CD1c-positive myeloid dendritic cell (primary cell): Measurements from ENCODE around the gene PCSK4.
"Not testable (repeated sequence)": the region's sequence is repeated elsewhere in the genome, so short reads cannot be mapped to it uniquely, and the experiment has no call there.

Source experiments
- DNase-seq: peaks from one replicate; pipeline ENCODE4 v3.0.0-alpha.2; 2016; ENCODE audit errors: extremely low spot score

The PCSK4 gene

DNA sequence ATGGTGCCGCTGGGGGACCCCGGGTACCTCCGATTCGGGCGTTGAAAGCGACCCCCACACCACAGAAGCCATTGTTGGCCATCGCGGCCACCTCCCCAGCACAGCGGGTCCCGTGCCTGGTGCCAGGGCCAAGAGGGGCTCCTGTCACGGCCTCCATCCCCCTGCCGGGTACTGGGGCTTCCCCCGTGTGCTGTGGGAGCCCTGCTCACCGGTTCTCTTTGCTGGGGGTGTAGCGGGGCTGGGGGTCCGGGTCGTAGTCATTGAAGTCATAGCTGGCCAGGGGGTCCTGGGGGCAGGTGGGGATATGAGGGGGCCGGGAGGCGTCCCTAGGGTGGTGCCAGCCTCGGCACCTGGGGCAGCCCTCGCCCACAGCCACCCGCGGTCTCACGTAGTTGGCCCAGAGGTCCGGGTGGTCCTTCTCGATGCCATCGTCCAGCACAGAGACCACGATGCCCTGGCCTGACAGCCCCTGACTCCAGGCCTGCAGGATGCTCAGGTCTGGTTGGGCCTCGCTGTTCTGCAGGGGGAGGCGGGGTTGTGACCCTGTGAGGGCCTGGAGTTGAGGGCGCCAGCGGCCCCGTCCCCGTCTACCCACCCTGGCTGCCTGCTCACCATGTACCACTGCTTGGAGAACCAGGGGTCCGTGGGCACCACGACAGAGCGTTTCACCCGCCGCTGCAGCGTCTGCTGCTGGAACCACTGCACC, 2.4 kb downstream of the PCSK4 start:
- no peak for DNase-seq

GRCh38 chr19:1486720-1487575, 3.2 kb downstream of the PCSK4 start:
- no peak for DNase-seq

DNA sequence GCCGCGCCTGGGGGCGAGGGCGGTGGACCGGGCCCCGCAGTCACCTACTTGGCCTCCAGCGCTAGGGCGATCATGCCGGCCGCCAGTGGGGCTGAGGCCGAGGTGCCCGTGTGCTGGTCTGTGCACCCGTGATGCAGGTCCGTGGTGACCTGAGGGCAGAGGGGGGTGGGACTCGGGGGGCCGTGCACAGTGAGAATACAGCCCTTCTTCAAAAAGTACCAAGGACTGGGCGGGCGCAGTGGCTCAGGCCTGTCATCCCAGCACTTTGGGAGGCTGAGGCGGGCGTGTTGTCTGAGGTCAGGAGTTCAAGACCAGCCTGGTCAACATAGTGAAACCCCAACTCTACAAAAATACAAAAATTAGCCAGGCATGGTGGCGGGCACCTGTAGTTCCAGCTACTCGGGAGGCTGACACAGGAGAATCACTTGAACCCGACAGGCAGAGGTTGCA, 6.1 kb downstream of the PCSK4 start:
- DNase-seq, result no peak

DNA sequence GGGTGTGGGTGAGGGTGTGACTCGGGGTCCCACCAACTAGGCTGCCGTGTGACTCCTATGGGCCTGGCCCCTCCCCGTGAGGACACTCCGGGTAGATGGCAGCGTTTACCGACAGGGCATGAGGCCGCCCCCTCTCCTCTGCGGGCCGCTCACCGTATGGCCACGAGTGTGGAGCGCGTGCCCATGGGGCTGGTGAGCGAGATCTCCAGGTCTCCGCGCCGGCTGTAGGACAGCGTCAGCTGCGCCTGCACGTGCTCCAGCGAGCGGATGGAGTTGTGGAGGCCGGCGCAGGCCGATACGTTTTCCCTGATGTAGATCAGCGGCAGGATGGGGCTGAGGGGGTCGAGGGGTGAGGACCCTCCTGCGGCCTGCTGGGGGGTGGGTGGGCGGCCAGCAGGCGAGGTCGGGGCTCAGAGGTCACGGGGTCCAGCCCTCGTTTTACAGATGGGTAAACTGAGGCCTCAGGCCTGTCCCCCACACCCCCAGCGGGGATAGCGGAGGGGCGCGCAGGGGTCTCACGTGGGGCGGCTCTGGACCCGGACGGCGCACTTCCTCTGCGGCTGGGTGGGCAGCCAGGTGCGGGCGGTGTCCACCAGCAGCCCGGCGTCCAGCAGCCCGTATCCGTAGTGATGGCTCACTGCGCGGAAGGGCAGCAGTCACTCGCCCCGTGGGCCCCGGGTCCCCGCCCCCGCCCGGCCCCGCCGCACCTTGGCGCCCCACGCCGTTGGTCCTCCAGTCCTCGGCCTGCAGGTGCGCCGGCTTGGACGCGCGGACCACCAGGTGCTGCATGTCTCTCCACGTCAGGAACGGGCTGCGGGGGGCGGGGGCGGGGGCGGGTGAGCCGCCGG, 6.8 kb downstream of the PCSK4 start:
- DNase-seq, result no peak

DNA sequence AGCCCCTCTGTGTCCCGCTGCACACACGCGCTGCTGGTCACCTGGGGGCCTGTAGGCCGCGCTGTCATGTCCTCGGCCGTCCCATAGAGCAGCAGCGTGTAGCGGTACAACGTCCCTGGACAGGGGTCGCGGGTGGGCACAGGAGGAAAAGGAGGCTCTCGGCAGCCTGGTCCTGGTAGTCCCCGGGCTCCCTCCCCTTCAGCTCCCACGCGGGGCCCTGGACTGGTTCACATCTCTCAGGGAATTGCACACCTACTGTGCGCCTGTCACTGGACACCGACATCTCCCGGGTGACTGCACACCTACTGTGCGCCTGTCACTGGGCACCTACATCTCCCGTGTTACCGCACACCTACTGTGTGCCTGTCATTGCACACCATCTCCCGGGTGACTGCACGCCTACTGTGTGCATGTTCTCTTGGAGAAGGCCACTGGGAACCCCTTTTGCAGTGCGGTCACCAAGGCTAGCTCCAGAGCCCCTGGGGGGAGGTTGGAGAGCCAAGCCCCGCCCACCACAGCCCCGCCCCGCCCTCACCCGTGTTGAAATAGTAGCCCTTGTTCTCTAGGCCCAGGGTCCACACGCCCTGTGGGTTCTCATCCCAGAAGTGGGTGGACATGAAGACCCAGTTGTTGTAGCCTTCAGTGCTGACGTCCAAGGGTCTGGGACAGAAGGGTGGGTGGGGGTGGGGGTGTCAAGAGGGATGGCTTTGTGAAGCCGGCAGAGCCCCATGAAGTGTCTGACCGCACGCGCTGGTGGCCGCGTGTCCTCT, 7.6 kb downstream of the PCSK4 start:
- DNase-seq, result no peak

- no peak for DNase-seq
These were observed 8.2 kb downstream of the PCSK4 start for GRCh38 chr19:1481893-1482360.

DNA sequence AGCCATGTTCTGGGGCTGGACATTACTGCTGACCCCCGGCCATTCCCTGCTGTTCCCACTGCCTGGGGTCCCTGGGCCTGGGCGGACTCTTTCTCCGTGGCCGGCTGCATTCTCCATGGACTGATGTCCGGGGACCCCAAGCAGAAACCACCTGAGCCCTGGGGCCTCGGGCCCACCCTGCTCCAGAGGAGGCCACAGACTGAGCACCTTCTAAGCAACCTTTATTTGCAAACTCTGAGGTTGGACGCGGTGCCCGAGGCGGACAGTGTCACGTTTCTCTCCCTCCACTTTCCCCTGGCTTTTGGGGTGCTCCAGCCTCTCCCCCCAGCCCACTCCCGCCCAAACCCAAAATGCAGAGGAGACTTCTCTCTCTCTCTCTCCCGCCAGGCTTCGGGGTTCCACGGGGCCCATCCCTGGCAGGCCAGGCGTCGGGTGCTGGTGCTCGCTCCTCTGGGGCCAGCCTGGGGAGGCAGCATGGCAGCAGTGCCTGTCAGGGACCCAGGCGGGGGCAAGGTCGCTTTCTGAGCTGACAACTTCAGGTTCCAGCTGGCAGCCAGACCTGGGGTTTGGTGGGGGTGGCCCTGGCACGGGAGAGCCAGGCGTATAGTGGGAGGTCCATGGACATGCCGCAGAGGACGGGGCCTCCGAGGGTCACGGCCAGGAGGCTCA, 8.8 kb downstream of the PCSK4 start:
- DNase-seq, result no peak

DNA sequence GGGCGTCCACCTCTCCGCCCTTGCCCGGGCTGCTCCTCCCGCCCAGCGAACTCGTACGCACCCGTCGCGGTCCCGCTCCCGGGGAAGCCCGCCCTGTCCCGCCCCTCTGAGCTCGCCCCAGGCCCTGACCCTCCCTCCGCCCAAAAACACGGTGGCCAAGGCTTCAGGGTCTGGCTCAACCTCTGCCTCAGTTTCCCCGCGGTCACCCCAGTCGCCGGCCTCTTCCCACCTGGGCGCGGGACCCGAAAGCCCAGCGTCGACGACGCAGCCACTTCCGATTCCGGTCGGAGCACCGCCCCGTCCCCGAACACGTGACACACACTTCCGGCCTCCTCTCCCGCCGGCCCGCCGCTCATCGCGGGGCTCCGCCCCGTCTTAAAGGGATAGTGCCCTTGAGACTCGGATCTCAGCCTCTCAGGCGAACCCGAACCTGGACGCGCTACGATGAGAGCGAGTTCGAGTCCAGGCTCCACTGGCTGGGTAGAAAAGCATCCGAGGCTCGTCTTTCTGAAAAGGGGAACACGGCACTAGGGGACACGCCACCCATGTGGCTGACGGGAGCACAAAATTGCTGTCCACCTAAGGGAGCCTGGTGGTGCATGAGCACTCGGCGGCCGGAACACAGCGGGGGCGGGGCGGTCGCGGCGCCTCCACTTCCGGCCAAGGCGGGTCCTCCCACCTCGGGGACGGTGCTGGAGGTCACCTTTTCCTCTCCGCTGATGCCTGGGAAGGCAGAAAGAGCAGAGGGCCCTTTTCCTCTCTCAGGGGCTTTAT, 11.0 kb downstream of the PCSK4 start, which contains the start of gene C19orf25:
Gene C19orf25 (minus strand): TSS at position 282 of the 774 bp plus-strand sequence. CDS start 312 bp downstream, outside the sequence.
- peak; percentile 97 for DNase-seq

DNA sequence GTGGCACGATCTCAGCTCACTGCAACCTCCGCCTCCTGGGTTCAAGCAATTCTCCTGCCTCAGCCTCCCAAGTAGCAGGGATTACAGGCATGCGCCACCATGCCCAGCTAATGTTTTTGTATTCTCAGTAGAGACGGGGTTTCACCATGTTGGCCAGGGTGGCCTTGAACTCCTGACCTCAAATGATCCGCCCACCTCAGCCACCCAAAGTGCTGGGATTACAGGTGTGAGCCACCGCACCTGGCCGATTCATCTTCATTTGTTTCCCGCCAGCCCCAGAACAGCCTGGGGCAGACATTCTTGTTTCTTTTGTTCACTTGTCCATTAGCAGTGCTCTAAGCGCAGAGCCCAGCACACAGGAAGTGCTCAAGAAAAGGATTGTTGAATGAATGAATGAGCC, 13.1 kb downstream of the PCSK4 start:
- DNase-seq, result not testable (repeated sequence)

GRCh38 chr19:1475751-1476437, 14.3 kb downstream of the PCSK4 start:
- DNase-seq, result no peak

- DNase-seq, result no peak
These were observed 15.3 kb downstream of the PCSK4 start for GRCh38 chr19:1474765-1475351.

DNA sequence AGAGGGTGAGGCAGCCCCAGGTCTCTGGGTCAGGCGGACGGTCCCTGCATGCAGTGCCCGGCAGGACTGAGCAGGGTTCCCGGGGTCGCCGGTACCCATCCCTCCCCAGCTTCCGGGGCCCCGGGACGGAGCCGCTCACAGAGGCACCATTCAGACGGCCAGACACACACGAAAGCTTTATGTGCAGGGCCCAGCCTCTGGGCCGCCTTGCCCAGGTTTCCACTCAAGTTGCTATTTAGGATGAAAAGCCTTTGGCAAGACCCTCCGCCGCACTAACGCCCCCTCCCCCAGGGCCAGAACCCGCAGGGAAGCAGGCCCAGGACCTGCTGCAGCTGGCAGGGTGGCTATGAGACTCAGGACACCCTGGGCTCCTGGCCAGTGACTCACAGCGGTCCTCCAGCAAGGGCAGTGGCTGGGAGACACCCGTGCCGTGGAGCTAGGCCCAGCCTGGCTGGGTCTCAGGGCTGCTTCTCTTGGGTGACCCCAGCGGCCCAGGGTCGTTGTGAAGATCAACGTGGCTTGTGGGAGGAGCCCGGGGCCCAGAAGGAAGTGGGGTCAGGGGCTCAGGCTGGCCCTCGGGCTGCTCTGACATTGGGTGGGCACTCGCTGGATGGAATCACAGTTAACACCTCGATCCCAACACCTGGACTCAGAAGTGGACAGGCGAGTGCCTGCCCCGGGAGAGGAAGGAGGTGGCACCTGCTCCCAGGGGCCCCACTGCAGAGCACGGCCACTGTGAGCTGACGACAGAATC, 16.0 kb downstream of the PCSK4 start:
- no peak for DNase-seq

GRCh38 chr19:1473085-1473851, 16.9 kb downstream of the PCSK4 start:
- DNase-seq, result no peak

DNA sequence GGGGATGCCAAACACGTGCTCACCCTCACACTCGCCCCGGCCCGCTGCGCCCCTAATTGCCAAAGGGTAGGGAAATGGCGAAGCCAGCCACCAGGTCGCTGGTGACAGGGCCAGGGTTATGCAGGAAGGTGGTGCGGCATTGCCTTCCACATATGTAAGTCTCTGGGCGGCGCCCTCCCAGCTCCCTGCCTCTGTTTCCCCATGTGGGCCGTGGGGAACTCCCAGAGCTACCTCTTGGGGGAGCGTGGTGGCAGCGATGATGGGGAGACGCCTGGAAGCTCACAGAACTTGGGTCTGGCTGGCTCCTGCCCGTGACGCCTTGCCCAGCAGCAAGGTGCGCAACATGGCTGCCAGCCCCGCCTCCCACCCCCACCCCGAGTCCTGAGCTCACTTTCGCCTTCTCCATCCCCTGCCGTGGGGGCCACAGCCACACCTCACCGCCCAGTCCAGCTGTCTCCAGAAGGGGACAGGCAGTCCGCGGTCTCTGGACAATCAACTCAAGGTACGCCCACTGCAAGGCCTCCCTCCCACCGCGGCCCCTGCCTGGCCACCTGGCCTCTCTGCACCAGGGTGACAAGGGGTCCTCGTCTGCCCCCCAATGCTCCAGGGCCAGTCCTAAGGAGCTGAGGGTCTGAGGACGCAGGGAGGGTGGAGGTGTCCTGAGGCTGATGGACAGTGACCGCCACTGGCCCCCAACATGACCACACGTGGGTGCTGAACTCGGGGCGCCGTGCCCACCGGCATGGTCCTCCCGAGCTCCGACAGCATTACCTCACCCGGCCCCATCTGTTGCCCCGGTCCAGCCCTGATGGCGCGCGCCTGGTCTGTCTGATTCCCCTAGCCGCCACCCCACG, 17.7 kb downstream of the PCSK4 start:
- DNase-seq, result no peak

- peak; percentile 39 for DNase-seq
These were observed 18.5 kb downstream of the PCSK4 start for GRCh38 chr19:1471515-1472160.

DNA sequence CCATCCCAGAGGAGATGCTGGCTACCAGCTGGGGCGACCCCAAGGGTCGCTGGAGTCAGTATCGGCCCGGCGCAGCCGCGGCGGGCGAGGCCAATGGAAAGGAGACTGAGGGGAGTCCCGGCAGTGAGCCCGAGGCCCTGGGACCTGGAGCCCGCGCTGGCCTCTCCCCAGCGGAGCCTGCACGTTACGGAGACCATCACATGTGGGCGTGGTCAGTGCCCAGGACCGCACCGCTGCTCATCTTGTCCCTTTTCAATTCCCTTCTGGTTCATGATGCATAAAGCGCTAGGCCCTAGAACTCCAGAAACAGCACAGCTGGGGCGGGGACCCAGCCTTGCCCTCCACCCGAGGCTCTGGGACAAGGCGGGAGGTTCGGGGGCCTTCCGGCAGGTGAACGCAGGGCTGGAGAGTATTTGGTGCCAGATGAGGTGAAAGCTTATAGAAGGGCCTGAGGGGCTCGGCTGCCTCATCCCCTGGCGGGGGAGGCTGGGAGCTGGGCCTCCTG, 19.1 kb downstream of the PCSK4 start:
- DNase-seq, result peak; percentile 22
